B cell (primary cell): ENCODE data around the gene FAM53B. TPM values are rescaled to one million over a fixed set of nuclear protein-coding genes. Genes with fewer than 3 reads are reported as not detected.
A peak's percentile ranks its signal among the peaks of the same experiment; 100 is the strongest.

Experiments
- ATAC-seq: fragments of 200-7000 bp; cut with Tn5 transposase; one replicate; pipeline ENCODE4 v1.10.0; 2021; ENCODE audit warnings: low read depth, mild to moderate bottlenecking, moderate number of reproducible peaks, moderate library complexity
- CTCF ChIA-PET: fragments of 350-600 bp; sonication (Branson Sonifier 250); formaldehyde crosslinking; loops from one replicate; lab custom pipeline; 2021; ENCODE audit warnings: antibody characterized with exemption, inconsistent platforms; lab: Charles Lee
- POLR2A ChIA-PET: fragments of 350-600 bp; sonication (Branson Sonifier 250); formaldehyde crosslinking; loops from one replicate; lab custom pipeline; 2021; ENCODE audit warnings: antibody characterized with exemption; lab: Charles Lee
- DNase-seq: peaks from one replicate; pipeline ENCODE4 v3.0.0; 2013
- H2AFZ ChIP-seq: 2 replicates; pipeline ENCODE4 v1.6.1; 2012; ENCODE audit warnings: mild to moderate bottlenecking, low read depth, low read length; ENCODE audit not compliant: insufficient read depth, poor library complexity, severe bottlenecking
- H3K27ac ChIP-seq, 2 donors: 1 replicate in 1 of 2; 2 replicates in 1 of 2; pipeline ENCODE4 v1.5.1; 2012 to 2013; ENCODE audit warnings: low read length in 2 of 2, mild to moderate bottlenecking in 2 of 2, moderate library complexity in 1 of 2
- H3K27me3 ChIP-seq, 4 experiments: fragments of 200-600 bp in 1 of 4; sonication (generic) in 1 of 4; replicated peaks in 1 of 4; 1 replicate in 2 of 4; 2 replicates in 2 of 4; pipeline versions ENCODE4 v1.6.1 to v1.7.0; 2013 to 2016; ENCODE audit warnings: low read length in 3 of 4, mild to moderate bottlenecking in 2 of 4, mixed read lengths in 1 of 4, moderate library complexity in 1 of 4; ENCODE audit not compliant: insufficient read depth in 4 of 4, control insufficient read depth in 3 of 4; ENCODE audit errors: control extremely low read depth in 1 of 4
- H3K36me3 ChIP-seq, 2 experiments: replicated peaks in 1 of 2; 1 replicate in 1 of 2; 2 replicates in 1 of 2; pipeline versions ENCODE4 v1.6.1 to v1.7.1; 2013; ENCODE audit warnings: low read length in 1 of 2; ENCODE audit not compliant: insufficient read depth in 2 of 2, control insufficient read depth in 1 of 2; ENCODE audit errors: control extremely low read depth in 1 of 2, extremely low read depth in 1 of 2
- H3K4me1 ChIP-seq, 2 donors: fragments of 200-600 bp in 1 of 2; sonication (generic) in 1 of 2; 1 replicate in 1 of 2; 2 replicates in 1 of 2; pipeline versions ENCODE4 v1.5.1 to v1.6.1; 2013 to 2017; ENCODE audit warnings: low read length in 2 of 2; ENCODE audit not compliant: control insufficient read depth in 2 of 2, insufficient read depth in 2 of 2
- H3K4me2 ChIP-seq: replicated peaks from 2 replicates; pipeline ENCODE3; 2012; ENCODE audit warnings: mild to moderate bottlenecking, low read depth, low read length; ENCODE audit not compliant: poor library complexity, severe bottlenecking
- H3K4me3 ChIP-seq, 5 experiments: fragments of 200-600 bp in 1 of 5; sonication (generic) in 1 of 5; 1 replicate in 3 of 5; 2 replicates in 2 of 5; pipeline versions ENCODE4 v1.5.1 to v1.7.0; 2011 to 2016; ENCODE audit warnings: low read length in 4 of 5, mild to moderate bottlenecking in 4 of 5, low read depth in 2 of 5, control low read depth in 1 of 5, moderate library complexity in 1 of 5; ENCODE audit not compliant: insufficient read depth in 1 of 5; ENCODE audit errors: control extremely low read depth in 1 of 5, extremely low read depth in 1 of 5
- H3K79me2 ChIP-seq: fragments of 200-600 bp; sonication (generic); one replicate; pipeline ENCODE4 v1.6.0; 2016; ENCODE audit warnings: low read length; ENCODE audit not compliant: control insufficient read depth, insufficient read depth
- H3K9ac ChIP-seq: fragments of 200-600 bp; sonication (generic); 2 replicates; pipeline ENCODE4 v1.6.1; 2017; ENCODE audit warnings: mild to moderate bottlenecking, low read length, moderate library complexity
- H3K9me3 ChIP-seq, 3 donors: one replicate each; pipeline versions ENCODE4 v1.6.1 to v1.7.1; 2013; ENCODE audit warnings: low read length in 2 of 3; ENCODE audit not compliant: control insufficient read depth in 2 of 3, insufficient read depth in 1 of 3; ENCODE audit errors: control extremely low read depth in 1 of 3
- H4K20me1 ChIP-seq: 2 replicates; pipeline ENCODE4 v1.6.0; 2012; ENCODE audit warnings: mild to moderate bottlenecking, low read length; ENCODE audit not compliant: insufficient read depth, control insufficient read depth, poor library complexity, severe bottlenecking
- H3K27ac Mint-ChIP-seq: one replicate; pipeline ENCODE4 v1.8.0; 2021; ENCODE audit warnings: mixed read lengths
- H3K27me3 Mint-ChIP-seq: one replicate; pipeline ENCODE4 v1.8.0; 2021; ENCODE audit warnings: mixed read lengths
- H3K4me1 Mint-ChIP-seq: one replicate; pipeline ENCODE4 v1.8.0; 2021; ENCODE audit warnings: mixed read lengths
- H3K4me3 Mint-ChIP-seq: one replicate; pipeline ENCODE4 v1.8.0; 2021; ENCODE audit warnings: mixed read lengths
- H3K9me3 Mint-ChIP-seq: one replicate; pipeline ENCODE4 v1.8.0; 2022; ENCODE audit warnings: mixed read lengths; ENCODE audit not compliant: insufficient read depth
- CTCF ChIP-seq: fragments of 200-600 bp; IDR thresholded peaks from one replicate; pipeline ENCODE4 v1.8.0; 2022; ENCODE audit warnings: antibody characterized with exemption, mild to moderate bottlenecking
- EZH2 ChIP-seq: IDR thresholded peaks from 2 replicates; pipeline ENCODE4 v1.6.1; 2012; ENCODE audit warnings: borderline replicate concordance, low read depth, mild to moderate bottlenecking, moderate library complexity, low read length; ENCODE audit not compliant: insufficient read depth, poor library complexity, severe bottlenecking
- WGBS: methylation state at CpG from one replicate; pipeline ENCODE4 v1.1.5; 2013; ENCODE audit warnings: missing lambda C conversion rate; ENCODE audit not compliant: insufficient coverage; 5-methylcytosine and 5-hydroxymethylcytosine counted together
- intact Hi-C: fragments of 100-400 bp; cut with micrococcal nuclease; formaldehyde crosslinking; loops from one replicate; pipeline ENCODE4 v1.10.0; 2022
- polyA plus RNA-seq: library from polyadenylated mRNA; depleted of rRNA; stranded (reverse); fragments of >200 nt; gene quantifications from 2 replicates; pipeline ENCODE4 v1.2.3, GENCODE V29; 2012
- total RNA-seq, 2 donors: library from RNA; stranded (reverse); fragments of 120-200 nt in 1 of 2; gene quantifications; 1 replicate in 1 of 2; 2 replicates in 1 of 2; pipeline versions ENCODE4 v1.2.3 to v1.2.4, GENCODE V29; 2013 to 2022

Gene FAM53B
- total and polyA plus RNA-seq, 2 donors (not counting 1 experiment from before 2014, with no cell fraction given), result 51.2 to 186 TPM

- Histone ChIP-seq H3K4me3 (peak overlapping the region in 3 of 5 experiments; percentile 8 to 89 (median 66)), H3K27ac (peak overlapping the region; percentile 79 to 98), H3K4me1 (peaks cover 69 to 81% of the 10 kb centered on the region in 2 donors), H3K9ac (peak overlapping the region; percentile 79), H3K79me2 (peaks cover 88% of the 10 kb centered on the region), H3K27me3 (no peaks in the 10 kb centered on the region), H4K20me1 (peaks cover 50% of the 10 kb centered on the region), H3K9me3 (no peaks in the 10 kb centered on the region), H3K4me2 (peak overlapping the region; percentile 90), H3K36me3 (peaks cover 0 to 11% of the 10 kb centered on the region in 2 experiments), H2AFZ (no peak overlapping the region)
- ATAC-seq (no peak), DNase-seq (no peak)
- peak overlapping the region; percentile 98 for H3K27ac Mint-ChIP-seq
- H3K27me3 Mint-ChIP-seq, result no peaks in the 10 kb centered on the region
- peak overlapping the region; percentile 93 for H3K4me3 Mint-ChIP-seq
- 60% methylated on average over 1 of the region's 7 CpGs for WGBS
- intact Hi-C loops, result loop anchor here (2.0 to 10.0 kb wide), 5 partner anchors 43 to 645 kb away; partner anchors contain the start of gene CHST15
- no peak for TF ChIP-seq EZH2
- TF ChIP-seq CTCF, result no peak
- peaks cover 80% of the 10 kb centered on the region for H3K4me1 Mint-ChIP-seq
- CTCF ChIA-PET, result interaction anchor here (0.7 to 7.9 kb wide), 14 partner anchors 16 to 204 kb away, joined by 3 to 357 read pairs (median 47); no protein-coding TSS in a partner anchor
- POLR2A ChIA-PET, result interaction anchor here (1.7 to 3.6 kb wide), 5 partner anchors 11 to 137 kb away, joined by 3 to 51 read pairs (median 14); no protein-coding TSS in a partner anchor
- H3K9me3 Mint-ChIP-seq, result no peaks in the 10 kb centered on the region
These were observed 4.2 kb downstream of the FAM53B start for GRCh38 chr10:124739986-124740368.
